Suprapubic skin (tissue), 4 donors: ENCODE data around the gene SERF2.

Experiments used
- CTCF ChIP-seq, 2 donors: fragments of 200-600 bp in 1 of 2; fragments of 450-650 bp in 1 of 2; sonication (generic) in 1 of 2; IDR thresholded peaks; one replicate each; pipeline ENCODE4 v1.5.1; 2016 to 2019; ENCODE audit warnings: antibody characterized with exemption in 2 of 2, mild to moderate bottlenecking in 1 of 2, moderate library complexity in 1 of 2
- EP300 ChIP-seq: sonication (generic); formaldehyde crosslinking; IDR thresholded peaks from one replicate; pipeline ENCODE4 v1.6.1; 2017; ENCODE audit warnings: antibody characterized with exemption
- POLR2AphosphoS5 ChIP-seq, 3 donors: sonication (generic); formaldehyde crosslinking; IDR thresholded peaks; one replicate each; pipeline ENCODE4 v1.6.1; 2017; ENCODE audit warnings: antibody characterized with exemption in 3 of 3

- no peak for TF ChIP-seq CTCF (IDR thresholded peaks at IDR 0.05)
- TF ChIP-seq POLR2AphosphoS5 (IDR thresholded peaks at IDR 0.05) = no peak
- TF ChIP-seq EP300 = no peak
These were observed 17.0 kb downstream of the SERF2 start for GRCh38 chr15:43808960-43809678.
